Keratinocyte (primary cell): Measurements from ENCODE around the gene ZNF232.
"Not testable (repeated sequence)": the region's sequence is repeated elsewhere in the genome, so short reads cannot be mapped to it uniquely, and the experiment has no call there.

ENCODE experiments used
- EZH2 ChIP-seq: IDR thresholded peaks from one replicate; pipeline ENCODE4 v1.6.1; 2012; ENCODE audit warnings: inconsistent platforms, mild to moderate bottlenecking, low read length, moderate library complexity
- TF ChIP-seq, protein P1 (sequence below), 3 experiments: IDR thresholded peaks in 1 of 3; conservative IDR thresholded peaks in 1 of 3; optimal IDR thresholded peaks in 1 of 3; 2 replicates in 2 of 3; 3 replicates in 1 of 3; pipeline versions ENCODE3 to v1.5.1; 2011; ENCODE audit warnings: low read length in 3 of 3, mild to moderate bottlenecking in 3 of 3, moderate library complexity in 2 of 3, control low read depth in 1 of 3, inconsistent platforms in 1 of 3; ENCODE audit not compliant: insufficient read depth in 2 of 3; ENCODE audit errors: extremely low read depth in 1 of 3

DNA sequence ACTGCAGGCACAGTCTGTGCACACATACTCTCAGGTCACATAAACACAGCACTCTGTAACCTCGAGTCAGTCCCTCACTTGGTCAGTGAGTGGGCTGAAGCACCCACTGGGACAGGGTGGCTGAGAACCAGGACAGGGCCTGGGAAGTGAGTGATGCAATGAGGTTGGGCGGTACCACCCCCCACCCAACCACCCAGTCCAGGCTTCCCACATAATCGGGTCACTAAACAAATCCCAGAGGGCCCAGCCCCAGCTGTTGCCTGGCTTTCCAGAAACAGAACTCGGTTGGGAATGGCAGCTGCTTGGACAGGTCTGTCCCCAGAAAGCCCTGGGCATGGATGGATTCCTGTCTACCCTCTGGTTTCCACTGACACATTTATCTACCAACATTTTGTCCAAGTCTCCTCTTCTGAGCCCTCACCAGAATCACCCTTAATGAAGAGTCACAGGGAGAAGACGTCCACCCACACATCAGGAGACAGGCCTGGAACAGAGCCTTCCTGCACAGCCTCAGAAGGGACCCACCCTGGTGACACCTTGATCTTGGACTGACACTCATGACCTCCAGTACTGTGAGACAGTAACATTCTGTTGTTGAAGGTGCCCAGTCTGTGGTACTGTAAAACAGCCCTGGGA, 12.6 kb upstream of the ZNF232 start:
- TF ChIP-seq, protein P1, sequence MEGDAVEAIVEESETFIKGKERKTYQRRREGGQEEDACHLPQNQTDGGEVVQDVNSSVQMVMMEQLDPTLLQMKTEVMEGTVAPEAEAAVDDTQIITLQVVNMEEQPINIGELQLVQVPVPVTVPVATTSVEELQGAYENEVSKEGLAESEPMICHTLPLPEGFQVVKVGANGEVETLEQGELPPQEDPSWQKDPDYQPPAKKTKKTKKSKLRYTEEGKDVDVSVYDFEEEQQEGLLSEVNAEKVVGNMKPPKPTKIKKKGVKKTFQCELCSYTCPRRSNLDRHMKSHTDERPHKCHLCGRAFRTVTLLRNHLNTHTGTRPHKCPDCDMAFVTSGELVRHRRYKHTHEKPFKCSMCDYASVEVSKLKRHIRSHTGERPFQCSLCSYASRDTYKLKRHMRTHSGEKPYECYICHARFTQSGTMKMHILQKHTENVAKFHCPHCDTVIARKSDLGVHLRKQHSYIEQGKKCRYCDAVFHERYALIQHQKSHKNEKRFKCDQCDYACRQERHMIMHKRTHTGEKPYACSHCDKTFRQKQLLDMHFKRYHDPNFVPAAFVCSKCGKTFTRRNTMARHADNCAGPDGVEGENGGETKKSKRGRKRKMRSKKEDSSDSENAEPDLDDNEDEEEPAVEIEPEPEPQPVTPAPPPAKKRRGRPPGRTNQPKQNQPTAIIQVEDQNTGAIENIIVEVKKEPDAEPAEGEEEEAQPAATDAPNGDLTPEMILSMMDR (optimal IDR thresholded peaks at IDR 0.05 in 1 of 3, IDR thresholded peaks at IDR 0.05 in 1 of 3, conservative IDR thresholded peaks at IDR 0.05 in 1 of 3; ENCODE audit: extremely low read depth in 1 of 3, insufficient read depth in 2 of 3, low read length in 3 of 3), result not testable (repeated sequence)
- not testable (repeated sequence) for TF ChIP-seq EZH2
